Neuron (in vitro differentiated cells): ENCODE data around the gene NAA35.

ENCODE experiments used
- H2AFZ ChIP-seq: one replicate; pipeline ENCODE4 v1.6.1; 2013; ENCODE audit warnings: low read depth, mild to moderate bottlenecking, inconsistent platforms, low read length, moderate library complexity
- H3K27me3 ChIP-seq: one replicate; pipeline ENCODE4 v1.6.1; 2013; ENCODE audit warnings: low read length; ENCODE audit not compliant: insufficient read depth
- H3K36me3 ChIP-seq: one replicate; pipeline ENCODE4 v1.6.1; 2013; ENCODE audit warnings: low read length; ENCODE audit not compliant: insufficient read depth
- H3K4me1 ChIP-seq: one replicate; pipeline ENCODE4 v1.6.1; 2013; ENCODE audit warnings: low read length; ENCODE audit not compliant: insufficient read depth
- H3K4me3 ChIP-seq: 2 replicates; pipeline ENCODE4 v1.5.1; 2013; ENCODE audit warnings: mild to moderate bottlenecking, low read length, moderate library complexity
- H3K9me3 ChIP-seq: one replicate; pipeline ENCODE4 v1.6.1; 2013; ENCODE audit warnings: low read length

The NAA35 gene

DNA sequence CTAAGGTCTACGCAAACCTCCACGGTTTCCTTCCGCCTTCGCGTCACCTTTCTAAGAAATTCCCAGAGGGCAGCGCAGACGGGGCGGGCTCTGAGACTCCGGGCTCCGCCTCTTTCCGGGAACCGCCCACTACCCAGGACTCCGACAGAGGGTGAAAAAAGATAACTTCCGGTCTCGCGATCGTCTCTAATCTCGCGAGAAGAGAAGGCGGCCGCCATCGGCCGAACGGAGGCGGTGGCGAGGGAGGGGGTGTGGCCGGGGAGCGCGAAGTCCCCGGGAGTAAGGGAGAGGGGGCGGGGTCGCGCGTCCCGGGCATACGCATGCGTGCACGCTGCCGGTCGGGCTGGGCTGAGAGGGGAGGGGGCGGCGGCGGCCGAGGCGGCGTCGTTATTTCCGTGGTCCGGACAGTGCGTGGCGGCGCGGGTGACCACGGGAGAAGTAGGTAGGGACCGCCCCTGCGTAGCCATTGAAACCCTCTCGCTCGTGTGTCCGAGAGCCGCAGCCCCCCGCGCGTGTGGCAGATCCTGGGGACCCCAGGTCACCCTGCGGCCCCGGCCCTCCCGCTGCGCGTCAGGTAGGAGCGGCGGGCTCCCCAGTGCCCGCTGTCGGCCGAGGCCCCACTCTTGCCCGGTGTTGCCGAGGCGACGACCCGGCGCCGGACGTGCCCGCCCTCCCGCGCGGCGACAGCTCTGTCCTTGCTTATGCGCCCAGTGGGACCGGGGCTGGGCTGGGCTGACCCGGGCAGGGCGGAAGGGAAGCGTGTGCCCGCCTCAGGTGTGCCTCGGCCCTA lies at the start of gene NAA35:
Gene NAA35, plus strand, starts transcription at position 315 of the 790 bp plus-strand sequence. CDS start 1,014 bp downstream, outside the sequence.
- H3K9me3 ChIP-seq, result no peaks in the 10 kb centered on the region
- H3K36me3 ChIP-seq, result peaks cover 30% of the 10 kb centered on the region
- peaks cover 13% of the 10 kb centered on the region for H3K4me1 ChIP-seq
- H2AFZ ChIP-seq, result peak within 1 kb of the TSS; percentile 92
- no peaks in the 10 kb centered on the region for H3K27me3 ChIP-seq
- peak within 1 kb of the TSS; percentile 88 for H3K4me3 ChIP-seq

DNA sequence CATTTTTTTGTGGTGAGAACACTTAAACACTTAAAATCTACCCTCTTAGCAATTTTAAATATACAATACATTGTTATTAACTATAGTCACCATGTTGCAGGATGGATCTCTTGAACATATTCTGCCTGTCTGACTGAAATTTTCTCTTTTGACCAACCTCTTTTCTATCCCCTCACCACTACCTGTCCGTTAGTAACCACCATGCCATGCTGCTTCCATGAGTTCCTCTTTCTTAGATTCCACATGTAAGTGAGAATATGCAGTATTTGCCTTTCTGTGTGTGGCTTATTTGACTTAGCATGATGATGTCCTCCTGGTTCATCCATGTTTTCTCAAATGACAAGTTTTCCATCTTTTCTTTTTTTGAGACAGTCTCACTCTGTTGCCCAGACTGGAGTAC lies 48.5 kb upstream of the NAA35 start:
- Histone ChIP-seq H3K36me3 (no peaks in the 10 kb centered on the region), H3K4me3 (no peak overlapping the region), H3K4me1 (no peaks in the 10 kb centered on the region), H2AFZ (no peak overlapping the region), H3K9me3 (no peaks in the 10 kb centered on the region), H3K27me3 (no peaks in the 10 kb centered on the region)

DNA sequence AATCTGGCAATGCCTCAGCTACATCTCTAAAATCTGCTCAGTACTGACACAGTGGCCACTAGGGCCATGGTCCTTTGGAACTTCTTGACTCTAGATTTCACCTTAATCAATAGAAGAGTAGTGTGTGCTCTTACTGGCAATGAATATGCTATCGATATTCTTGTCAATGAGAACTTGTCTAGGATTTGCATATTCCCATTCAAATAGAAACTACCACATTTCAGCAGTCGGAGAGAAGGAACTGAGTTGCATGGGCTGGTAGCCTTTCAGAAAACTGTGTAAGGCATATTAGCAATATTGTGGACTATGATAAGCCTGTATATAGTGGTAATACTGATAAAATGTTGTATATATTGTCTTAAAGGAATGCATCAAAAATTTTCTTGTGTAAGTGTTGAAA lies 45.3 kb upstream of the NAA35 start:
- Histone ChIP-seq H3K4me1 (no peaks in the 10 kb centered on the region), H3K4me3 (no peak overlapping the region), H3K36me3 (no peaks in the 10 kb centered on the region), H2AFZ (no peak overlapping the region), H3K27me3 (no peaks in the 10 kb centered on the region), H3K9me3 (no peaks in the 10 kb centered on the region)

DNA sequence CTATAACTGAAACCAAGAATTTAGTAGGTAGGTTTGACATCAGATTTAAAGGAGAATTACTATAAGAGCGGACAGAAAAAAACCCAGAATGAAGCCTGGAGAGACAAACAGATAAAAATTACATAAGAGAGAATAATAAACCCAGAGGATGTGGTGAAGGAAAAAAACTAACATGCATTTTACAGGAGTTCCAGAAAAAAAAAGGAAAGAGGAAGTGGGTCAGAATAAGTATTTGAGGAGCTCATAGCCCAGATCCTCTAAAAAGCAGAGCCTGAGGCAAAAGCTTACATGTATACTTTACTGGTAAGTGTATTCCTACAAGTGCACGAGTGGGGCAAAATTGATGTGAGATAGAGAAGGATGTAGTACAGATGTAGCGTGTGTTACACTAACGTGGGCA lies 43.1 kb upstream of the NAA35 start:
- H2AFZ ChIP-seq, result no peak overlapping the region
- no peaks in the 10 kb centered on the region for H3K4me1 ChIP-seq
- H3K9me3 ChIP-seq, result no peaks in the 10 kb centered on the region
- H3K4me3 ChIP-seq, result no peak overlapping the region
- no peaks in the 10 kb centered on the region for H3K27me3 ChIP-seq
- H3K36me3 ChIP-seq, result no peaks in the 10 kb centered on the region

DNA sequence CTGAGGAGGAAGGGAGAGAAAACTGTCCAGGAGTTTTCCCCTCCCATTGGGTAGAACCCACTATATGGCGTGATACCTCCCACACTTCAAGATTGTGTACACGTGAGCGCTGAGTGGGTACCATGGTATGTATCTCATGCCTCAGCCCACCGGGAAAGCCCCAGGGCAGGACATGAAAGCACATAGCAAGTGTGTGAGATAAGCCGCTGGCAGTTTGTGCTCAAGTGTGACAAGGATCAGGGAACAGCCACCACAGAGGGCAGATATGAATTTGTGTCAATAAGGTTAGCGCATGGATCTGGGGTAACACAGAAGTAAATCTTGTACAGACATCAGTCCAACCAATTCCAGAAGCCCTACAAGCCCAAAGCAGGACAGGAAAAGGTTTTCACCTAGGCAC lies 42.6 kb upstream of the NAA35 start:
- no peaks in the 10 kb centered on the region for H3K36me3 ChIP-seq
- H3K4me3 ChIP-seq, result no peak overlapping the region
- no peaks in the 10 kb centered on the region for H3K27me3 ChIP-seq
- no peaks in the 10 kb centered on the region for H3K4me1 ChIP-seq
- H3K9me3 ChIP-seq, result no peaks in the 10 kb centered on the region
- H2AFZ ChIP-seq, result no peak overlapping the region

DNA sequence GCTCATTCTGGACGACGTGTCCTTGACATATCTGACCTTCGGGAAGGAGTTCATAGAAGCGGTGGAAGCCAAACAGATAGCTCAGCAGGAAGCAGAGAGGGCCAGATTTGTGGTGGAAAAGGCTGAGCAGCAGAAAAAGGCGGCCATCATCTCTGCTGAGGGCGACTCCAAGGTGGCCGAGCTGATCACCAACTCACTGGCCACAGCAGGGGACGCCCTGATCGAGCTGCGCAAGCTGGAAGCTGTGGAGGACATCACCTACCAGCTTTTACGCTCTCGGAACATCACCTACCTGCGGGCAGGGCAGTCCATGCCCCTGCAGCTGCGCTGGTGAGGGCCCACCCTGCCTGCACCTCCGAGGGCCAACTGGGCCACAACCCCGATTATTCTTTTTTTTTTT lies 41.6 kb upstream of the NAA35 start:
- Histone ChIP-seq H3K36me3 (no peaks in the 10 kb centered on the region), H3K4me3 (no peak overlapping the region), H3K4me1 (no peaks in the 10 kb centered on the region), H3K27me3 (no peaks in the 10 kb centered on the region), H3K9me3 (no peaks in the 10 kb centered on the region), H2AFZ (no peak overlapping the region)

DNA sequence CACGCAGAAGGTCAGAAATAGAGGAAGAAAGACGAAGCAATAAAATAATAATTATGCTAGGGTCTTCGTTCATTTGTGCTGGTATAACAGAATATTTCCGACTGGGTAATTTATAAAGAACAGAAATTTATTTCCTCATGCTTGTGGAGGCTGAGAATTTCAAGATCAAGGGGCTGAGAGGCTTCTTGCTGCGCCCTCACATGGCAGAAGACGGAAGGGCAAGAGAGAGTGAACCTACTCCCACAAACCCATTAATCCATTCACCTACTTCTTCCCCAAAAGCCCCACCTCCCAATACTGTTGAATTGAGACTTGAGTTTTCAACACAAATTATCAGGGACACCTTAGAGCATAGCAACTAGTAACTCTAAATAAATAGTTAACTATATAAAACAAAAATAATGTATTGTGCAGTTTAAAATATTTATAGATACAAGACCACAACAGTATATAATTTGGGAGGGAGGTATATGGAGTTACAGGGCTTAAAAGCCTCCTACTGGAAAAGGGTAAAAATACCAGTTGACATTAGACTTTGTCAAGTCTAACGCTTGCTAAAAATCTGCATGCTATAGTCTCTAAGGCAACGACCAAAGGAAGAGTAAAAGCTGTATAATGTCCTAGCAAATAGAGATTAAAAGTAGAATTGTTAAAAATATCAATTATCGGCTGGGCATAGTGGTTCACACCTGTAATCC lies 40.3 kb upstream of the NAA35 start:
- H3K4me1 ChIP-seq, result no peaks in the 10 kb centered on the region
- no peak overlapping the region for H2AFZ ChIP-seq
- no peaks in the 10 kb centered on the region for H3K9me3 ChIP-seq
- no peak overlapping the region for H3K4me3 ChIP-seq
- no peaks in the 10 kb centered on the region for H3K27me3 ChIP-seq
- H3K36me3 ChIP-seq, result no peaks in the 10 kb centered on the region

DNA sequence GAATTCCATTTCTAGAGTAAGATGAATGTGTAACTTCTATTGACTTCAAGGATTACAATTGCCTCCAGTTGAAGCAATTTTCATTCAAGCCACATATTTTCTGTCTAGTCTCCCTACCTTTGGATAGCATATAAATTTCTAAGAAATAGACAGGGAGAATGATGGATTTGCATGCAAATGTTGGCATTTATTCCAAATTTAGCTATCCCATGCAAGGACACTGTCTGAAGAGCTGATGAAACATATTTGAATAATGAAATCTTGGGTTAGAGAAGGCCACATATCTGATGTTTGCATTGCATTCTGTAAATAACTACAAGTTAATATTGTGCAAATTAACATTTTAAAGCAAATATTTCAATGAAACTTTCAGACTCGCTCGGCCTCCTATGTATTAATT lies 36.0 kb upstream of the NAA35 start:
- H2AFZ ChIP-seq, result no peak overlapping the region
- H3K9me3 ChIP-seq, result no peaks in the 10 kb centered on the region
- H3K27me3 ChIP-seq, result no peaks in the 10 kb centered on the region
- H3K36me3 ChIP-seq, result no peaks in the 10 kb centered on the region
- no peak overlapping the region for H3K4me3 ChIP-seq
- H3K4me1 ChIP-seq, result no peaks in the 10 kb centered on the region

DNA sequence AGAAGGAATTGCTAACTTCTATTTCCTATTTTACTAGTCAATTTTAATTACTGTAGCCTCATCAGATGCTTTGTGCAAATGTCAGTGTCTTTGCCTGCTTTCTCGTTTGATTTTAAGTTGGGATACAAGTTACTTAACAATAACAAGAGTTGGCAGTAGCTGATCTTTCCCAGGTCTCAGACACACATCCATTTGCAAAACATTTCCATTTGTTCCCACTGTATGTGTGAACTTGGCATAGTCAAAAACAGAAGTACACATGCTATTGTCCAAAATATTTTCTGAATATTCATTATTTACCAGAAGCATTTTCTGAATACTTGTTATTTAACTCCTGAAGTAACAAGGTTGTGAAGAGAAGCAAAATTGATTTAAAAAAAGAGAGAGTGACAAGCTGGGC lies 35.0 kb upstream of the NAA35 start:
- H3K36me3 ChIP-seq, result no peaks in the 10 kb centered on the region
- H3K4me1 ChIP-seq, result no peaks in the 10 kb centered on the region
- H2AFZ ChIP-seq, result no peak overlapping the region
- no peaks in the 10 kb centered on the region for H3K27me3 ChIP-seq
- no peaks in the 10 kb centered on the region for H3K9me3 ChIP-seq
- no peak overlapping the region for H3K4me3 ChIP-seq

DNA sequence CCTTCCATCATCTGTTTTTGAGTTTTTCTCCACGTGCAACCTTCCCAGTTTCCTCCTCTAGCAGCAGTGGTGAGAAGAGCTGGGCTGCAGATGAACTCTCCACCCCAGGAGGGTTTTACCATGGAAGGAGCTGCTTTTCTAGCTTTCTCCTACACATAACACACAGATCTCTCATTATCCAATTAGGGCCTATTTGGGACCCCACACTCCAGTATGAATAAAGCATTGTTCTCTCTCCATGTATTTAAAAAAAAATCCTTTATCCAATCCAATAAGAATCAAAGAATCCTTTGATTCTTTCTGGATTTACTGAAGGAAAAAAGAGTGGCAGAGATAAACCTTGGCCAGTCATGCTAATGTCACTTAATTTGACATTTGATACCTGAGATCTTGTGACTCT lies 31.6 kb upstream of the NAA35 start:
- no peaks in the 10 kb centered on the region for H3K4me1 ChIP-seq
- H3K36me3 ChIP-seq, result no peaks in the 10 kb centered on the region
- H3K27me3 ChIP-seq, result no peaks in the 10 kb centered on the region
- no peaks in the 10 kb centered on the region for H3K9me3 ChIP-seq
- H3K4me3 ChIP-seq, result no peak overlapping the region
- no peak overlapping the region for H2AFZ ChIP-seq

DNA sequence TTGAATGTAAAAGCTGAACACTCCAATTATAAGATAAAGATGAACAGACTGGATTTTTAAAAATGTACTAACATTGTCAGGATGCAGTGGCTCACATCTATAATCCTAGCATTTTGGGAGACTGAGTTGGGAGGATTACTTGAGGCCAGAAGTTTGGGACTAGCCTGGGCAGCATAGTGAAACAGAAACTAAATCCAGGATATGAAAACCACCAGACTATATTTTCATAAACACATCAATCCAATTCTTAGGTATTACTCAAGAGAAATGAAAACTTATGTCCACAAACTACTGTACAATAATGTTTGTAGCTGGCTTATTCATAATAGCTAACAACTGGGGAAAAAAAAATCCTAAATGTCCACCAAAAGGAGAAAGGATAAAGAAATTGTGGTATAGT lies 26.8 kb upstream of the NAA35 start:
- Histone ChIP-seq H3K36me3 (no peaks in the 10 kb centered on the region), H3K27me3 (no peaks in the 10 kb centered on the region), H2AFZ (no peak overlapping the region), H3K4me1 (no peaks in the 10 kb centered on the region), H3K4me3 (no peak overlapping the region), H3K9me3 (no peaks in the 10 kb centered on the region)

DNA sequence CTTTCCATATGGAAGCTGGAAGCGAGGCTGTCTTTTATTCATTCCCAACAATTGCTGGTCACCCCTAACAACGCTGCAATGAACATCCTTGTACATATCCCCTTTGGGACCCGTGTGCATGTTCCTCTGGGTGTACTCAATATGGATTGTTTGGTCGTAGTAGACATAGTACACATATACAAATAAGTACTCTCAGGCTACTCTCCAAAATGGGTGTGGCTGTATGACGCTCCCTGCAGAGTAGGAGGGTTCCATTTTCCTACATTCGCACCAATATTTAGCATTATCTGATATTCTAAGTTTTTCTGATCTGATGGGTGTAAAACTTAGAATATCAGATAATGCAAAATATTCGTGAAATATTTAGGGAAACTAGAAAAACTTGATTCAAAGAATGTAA lies 23.2 kb upstream of the NAA35 start:
- Histone ChIP-seq H3K4me3 (no peak overlapping the region), H3K4me1 (no peaks in the 10 kb centered on the region), H3K36me3 (no peaks in the 10 kb centered on the region), H3K27me3 (no peaks in the 10 kb centered on the region), H3K9me3 (no peaks in the 10 kb centered on the region), H2AFZ (no peak overlapping the region)

DNA sequence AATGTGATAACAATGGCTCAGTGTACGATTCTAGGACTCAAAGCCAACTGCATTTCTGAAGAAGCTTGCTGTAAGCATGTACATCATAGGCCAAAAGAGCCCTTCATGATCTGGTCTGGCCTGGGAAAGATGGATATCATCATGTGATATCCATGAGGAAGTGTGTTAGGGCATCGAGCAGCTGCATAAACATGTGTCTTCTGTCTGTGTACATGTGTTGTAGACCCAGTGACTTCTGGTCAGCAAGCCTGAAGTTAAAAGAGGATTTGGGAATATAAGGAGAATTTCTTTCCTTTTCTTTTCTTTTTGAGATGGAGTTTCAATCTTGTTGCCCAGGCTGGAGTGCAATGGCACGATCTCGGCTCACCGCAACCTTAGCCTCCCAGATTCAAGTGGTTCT lies 15.5 kb upstream of the NAA35 start:
- Histone ChIP-seq H3K9me3 (no peaks in the 10 kb centered on the region), H3K4me1 (no peaks in the 10 kb centered on the region), H3K36me3 (no peaks in the 10 kb centered on the region), H3K27me3 (no peaks in the 10 kb centered on the region), H3K4me3 (no peak overlapping the region), H2AFZ (no peak overlapping the region)
